ENCODE data around the gene ABI3BP.
"Not testable (repeated sequence)": the region's sequence is repeated elsewhere in the genome, so short reads cannot be mapped to it uniquely, and the experiment has no call there.

The ABI3BP gene, protein sequence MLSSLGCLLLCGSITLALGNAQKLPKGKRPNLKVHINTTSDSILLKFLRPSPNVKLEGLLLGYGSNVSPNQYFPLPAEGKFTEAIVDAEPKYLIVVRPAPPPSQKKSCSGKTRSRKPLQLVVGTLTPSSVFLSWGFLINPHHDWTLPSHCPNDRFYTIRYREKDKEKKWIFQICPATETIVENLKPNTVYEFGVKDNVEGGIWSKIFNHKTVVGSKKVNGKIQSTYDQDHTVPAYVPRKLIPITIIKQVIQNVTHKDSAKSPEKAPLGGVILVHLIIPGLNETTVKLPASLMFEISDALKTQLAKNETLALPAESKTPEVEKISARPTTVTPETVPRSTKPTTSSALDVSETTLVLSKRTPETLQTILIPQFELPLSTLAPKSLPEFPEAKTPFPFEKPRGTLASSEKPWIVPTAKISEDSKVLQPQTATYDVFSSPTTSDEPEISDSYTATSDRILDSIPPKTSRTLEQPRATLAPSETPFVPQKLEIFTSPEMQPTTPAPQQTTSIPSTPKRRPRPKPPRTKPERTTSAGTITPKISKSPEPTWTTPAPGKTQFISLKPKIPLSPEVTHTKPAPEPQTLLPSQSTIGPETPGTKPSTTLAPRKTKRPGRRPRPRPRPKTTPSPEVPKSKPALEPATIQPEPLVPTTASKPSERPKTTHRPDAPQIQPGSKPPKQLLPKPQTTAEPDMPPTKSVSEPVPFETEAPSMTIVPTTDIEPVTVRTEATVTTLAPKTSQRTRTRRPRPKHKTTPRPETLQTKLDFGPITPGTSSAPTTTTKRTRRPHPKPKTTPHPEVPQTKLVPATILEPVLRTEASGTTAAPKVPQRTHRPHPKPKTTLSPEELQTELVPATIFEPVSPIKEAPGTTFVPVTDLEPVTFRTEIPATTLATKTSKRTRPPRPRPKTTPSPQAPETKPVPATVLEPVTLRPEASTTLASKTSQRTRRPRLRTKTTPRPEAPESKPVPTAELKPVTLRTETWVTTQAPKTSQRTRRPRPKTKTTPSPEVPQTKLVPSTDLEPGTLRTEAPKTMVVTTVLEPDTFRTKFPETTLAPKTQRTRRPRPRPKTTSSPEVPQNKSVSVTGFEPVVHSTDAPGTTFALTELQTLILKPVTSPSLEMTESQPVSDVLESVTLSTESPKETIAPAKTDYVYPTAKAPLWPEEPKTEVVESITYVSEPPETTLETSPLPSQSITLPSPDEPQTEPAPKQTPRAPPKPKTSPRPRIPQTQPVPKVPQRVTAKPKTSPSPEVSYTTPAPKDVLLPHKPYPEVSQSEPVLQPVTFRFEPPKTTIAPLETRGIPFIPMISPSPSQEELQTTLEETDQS (N-terminal part only)

DNA sequence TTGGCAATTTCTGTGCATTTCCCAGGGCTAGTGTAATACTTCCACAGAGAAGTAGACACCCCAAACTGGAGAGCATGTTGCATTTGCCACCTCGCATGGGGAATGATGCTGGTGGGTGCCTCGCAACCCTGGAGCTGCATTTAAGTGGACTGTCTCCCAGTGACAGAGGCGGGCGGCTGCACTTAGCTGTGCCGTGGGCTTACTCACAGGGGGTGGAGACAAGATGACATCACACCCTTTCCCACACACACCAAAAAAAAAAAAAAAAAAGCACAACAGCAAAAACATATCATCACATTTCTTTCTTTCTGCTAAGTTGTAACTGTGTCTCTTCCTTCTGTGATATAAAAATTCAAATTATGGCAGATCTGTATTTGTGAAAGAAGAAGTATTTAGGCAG, at the start of gene ABI3BP:
ABI3BP (minus strand) TSS at position 113 of the 400 bp plus-strand sequence; CDS start at position 76, 37 bp downstream.
- DNase-seq = no peak

DNA sequence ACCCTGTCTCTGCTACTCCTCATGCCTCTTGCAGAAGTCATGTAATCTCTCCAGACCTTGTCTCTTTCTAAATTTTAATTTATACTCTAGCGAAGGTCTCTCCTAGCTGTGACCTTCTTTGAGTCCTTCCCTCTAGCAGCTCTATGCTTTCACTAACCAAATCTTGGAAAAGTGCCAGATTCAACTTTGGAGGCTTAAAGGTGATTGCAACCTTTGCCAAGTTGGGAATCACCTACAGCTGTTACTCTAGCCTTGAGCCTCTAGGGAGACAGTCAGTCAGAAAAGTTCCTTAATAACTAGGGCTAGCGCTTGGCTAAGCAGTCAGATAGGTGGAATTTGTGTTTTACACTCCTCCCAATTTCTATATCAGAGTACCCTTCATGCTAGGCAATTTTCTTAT, 46.1 kb upstream of the ABI3BP start:
- DNase-seq = no peak

DNA sequence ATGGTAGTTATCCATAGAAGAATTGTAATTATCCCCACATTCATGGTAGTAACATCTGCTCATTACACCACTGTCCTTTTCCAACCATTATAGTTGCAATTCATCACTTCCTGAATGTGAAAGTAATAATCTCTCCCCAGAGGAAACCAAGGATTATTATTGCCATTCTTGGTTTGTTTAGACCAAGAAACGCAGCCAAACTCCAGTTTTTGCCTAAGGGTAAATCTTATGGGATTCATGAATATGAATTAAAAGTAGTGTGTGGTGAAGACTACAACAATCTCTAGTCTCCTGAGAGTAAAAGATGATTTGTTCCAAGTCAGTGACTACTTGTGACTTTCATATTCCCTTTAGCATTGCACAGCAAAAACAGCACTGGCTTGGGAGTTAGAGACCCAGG, 45.7 kb upstream of the ABI3BP start:
- no peak for DNase-seq

DNA sequence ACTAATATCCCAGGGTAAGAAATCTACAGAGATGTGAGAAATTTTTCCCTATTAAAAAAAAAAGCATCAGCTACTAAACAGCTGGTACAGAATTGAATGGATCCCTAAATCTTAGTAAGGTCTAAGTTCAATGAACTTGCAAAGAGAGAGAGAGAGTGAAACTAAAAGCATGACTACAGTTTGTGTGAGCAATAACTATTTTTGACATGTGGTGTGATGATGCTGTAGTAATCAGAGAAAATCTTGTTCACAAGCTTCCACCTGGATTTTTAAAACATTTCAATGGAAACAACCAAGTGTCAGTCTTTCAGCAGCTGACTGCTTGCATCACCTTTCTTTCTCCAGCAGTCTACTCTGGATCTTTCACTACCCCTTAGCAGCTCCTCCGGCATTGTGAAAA, 45.2 kb upstream of the ABI3BP start:
- no peak for DNase-seq

DNA sequence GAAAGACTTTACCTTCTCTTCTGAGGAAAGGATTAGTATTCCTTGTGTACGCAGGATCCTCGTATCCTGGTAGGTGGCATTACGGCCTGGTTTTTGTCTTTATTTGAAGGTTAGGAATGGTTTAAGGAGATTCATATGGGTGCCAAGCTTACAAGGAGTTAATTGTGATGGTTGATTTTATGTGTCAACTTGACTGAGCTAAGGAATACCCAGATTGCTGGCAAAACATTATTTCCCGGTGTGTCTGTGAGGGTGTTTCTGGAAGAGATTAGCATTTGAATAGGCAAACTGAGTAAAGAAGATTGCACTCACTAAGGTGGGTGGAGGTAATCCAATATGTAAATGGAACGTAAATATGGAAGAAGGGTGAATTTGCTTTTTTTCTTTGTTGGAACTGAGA, 44.4 kb upstream of the ABI3BP start:
- no peak for DNase-seq

DNA sequence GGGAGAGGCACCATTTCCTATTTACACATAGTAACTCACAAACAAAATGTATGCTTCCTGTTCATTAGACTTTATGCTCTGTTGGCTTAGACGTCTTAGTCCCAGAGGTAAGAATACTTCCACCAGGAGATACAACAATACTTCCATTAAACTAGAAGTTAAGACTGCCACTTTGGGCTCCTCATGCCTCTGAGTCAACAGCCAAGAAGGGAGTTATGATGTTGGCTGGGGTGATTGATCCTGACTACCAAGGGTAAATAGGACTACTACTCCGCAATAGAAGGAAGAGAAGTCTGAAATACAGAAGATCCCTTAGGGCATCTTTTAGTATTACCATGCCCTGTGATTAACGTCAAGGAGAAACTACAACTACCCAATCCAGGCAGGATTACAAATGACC, 43.5 kb upstream of the ABI3BP start:
- no peak for DNase-seq

DNA sequence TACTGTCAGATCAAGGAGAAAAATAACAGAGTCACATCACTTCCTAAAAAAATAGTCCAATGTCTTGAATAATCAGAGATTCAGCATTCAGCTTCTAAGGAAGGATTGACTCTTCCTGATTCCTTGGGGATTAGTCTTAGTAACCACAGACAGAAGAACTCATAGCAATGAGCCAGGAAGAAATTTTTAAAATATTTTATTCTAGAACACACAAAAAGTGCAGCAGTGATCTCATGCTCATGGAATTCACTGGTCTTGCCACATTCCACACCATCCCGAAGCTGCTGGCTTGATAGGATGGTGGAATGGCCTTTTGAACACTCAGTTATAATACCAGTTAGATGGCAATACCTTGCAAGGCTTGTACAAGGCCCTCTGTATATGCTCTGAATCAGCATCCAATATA, 43.0 kb upstream of the ABI3BP start:
- DNase-seq = no peak

DNA sequence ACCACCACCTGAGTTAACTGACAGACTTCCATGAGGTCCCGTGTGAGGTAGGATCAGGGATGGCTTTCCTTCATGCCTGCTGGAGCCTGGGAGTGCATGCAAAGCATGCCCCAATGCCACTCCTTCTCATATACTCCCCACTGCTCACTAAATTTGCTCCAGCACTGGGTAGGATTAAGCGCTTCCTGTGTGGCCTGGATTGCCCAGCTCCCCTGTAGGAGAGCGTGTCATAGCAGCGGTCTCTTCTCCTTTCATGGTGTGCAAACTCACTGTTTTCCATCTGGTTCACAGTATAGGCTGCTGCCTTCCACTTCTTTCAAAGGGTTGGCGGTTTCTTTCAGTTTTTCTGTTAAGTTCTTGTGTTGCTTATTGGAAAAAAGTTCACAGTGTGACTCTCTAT, 34.1 kb upstream of the ABI3BP start:
- no peak for DNase-seq

DNA sequence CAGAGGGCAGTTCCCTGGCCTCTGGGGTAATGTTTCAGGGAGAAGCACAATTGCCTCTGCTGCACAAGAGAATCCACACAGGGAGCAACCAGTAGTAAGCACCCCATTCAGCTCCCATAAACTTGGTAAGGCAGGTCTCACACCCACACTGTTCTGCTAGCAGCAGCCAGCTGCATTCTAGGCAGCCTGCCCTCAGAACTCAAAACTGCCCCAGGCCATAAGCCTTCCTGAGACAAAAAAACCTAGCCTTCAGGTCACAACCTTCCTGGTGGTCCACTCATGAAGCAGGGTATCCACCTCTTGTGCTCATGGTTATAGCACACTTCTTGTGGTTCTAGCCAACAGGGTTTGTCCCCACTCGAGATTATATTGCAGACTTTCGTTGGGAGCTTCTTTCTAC, 33.7 kb upstream of the ABI3BP start:
- DNase-seq = no peak

DNA sequence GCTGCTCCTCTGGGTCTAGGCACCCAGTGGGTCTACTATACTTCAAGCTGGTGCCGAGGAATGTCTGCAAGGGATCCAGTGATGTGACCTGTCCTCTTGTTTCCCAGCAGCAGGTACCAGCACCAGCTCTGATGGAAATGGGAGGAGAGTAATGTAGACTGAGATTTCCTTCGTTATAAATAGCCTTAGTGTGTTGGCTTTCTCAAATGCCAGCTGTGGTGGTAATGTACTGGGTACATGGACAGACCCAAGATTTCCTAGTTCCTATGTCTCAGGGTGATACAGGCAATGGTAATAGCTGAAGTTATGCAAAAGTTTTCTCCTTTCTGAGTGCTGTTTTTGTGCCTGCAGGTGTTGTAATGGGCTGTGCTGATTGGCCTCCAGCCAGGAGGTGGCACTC, 33.0 kb upstream of the ABI3BP start:
- no peak for DNase-seq

DNA sequence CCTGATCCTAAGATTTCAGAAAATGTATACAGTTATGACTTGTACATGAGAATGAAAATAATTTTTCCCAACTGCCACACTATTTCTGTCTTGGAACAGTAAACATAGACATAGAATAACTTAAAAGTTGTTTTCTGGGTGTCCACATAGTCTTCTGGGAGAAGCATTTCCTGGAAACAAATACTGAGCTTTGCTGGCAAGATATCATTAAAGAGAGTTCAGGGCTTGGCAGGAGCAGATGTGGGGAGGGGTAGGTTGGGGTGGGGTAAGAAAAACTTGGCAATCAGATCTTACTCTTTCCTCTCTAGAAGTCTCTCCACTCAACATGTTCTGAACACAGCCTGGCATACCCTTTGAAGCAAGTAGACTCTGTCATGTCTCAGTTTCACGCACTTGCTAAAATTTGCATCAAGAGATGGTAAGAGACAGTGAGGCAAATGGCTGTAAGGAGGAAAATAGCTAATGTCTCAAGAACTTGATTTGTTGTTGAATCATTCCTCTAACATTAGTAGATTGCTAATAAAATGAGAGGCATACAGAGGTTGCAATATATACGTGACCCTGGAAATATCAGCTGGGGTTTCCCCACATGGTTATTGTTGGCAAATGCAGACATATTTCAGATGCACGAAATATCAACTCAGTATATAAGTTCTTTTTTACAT, 27.3 kb upstream of the ABI3BP start:
- DNase-seq = no peak

DNA sequence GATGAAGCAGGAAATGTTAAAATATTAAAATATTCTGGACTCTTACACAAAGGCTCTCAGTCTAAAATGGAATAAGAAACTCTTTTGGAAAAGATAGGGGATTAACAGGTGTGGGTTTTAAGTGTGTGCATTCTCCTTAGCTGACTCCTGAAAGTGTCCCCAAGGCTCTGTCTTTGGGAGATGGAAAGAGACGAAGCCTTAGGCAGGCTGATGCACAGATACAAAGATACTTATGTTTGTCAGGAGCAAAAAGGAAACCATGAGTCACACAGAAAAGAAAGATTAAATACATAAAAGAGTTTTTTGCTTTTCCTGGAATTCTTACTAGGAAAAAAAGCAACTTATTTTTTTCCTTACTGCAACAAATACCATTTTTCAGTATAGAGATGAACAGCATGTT, 23.8 kb upstream of the ABI3BP start:
- DNase-seq = no peak

DNA sequence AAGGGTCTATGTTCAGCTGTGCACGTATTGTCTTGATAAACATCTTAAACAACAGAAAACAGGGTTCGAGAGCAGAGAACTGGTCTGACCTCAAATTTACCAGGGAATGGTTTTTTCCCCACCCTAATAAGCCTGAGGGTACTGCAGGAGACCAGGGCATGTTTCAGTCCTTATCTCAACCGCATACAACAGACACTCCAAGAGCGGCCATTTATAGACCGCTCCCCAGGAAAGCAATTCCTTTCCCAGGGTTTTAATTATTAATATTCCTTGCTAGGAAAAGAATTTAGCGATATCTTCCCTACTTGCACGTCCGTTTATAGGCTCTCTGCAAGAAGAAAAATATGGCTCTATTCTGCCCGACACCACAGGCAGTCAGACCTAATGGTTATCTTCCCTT, 19.1 kb upstream of the ABI3BP start:
- not testable (repeated sequence) for DNase-seq

DNA sequence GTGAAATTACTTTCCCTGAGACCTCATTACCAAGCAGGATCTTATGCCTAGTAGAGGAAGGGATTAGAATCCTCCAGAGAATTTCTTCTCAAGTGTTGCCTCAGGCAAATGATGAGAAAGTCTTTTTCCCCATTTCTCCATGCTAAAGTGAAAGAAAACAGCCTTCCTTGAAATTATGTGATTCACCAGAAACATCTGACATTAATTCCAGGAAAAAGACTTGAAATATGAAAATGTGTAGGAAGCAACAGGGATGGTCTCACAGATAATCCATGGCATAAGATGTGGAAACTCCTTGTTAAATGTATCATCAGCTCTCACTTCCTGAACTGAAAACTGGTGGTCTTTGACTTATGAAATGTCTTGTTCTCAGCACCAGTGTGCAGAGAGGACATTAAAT, 17.9 kb upstream of the ABI3BP start:
- no peak for DNase-seq

DNA sequence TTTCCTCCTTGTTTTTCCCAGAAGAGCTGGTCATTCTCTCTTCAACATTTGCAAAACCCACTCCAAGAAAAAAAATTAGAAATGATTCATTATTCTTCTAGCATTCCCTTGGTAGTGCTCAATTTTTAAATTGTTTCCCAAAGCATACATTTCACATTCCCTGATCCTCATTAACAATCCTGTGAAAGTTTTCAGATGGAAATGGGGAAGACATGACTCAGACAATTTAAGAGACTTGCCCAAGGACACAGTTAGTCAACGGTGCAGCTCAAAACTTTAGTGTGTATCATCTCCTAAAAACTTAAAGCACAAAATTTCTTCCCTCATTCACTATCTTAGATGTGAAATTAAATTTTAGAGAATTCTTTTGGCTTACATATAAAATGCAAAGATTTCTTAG, 17.1 kb upstream of the ABI3BP start:
- DNase-seq = no peak

DNA sequence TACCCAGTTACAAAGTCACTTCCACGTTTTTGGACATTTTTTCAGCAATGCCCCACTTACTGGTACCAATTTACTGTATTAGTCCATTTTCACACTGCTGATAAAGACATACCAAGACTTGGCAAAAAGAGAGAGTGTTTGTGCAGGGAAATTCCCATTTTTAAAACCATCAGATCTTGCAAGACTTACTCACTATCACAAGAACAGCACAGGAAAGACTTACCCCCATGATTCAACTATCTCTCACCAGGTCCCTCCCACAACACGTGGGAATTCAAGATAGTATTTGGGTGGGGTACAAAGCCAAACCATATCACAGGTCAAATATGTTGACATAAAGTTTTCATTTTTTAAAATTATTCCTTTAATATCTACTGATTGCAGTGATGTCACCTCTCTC, 16.2 kb upstream of the ABI3BP start:
- DNase-seq = no peak

DNA sequence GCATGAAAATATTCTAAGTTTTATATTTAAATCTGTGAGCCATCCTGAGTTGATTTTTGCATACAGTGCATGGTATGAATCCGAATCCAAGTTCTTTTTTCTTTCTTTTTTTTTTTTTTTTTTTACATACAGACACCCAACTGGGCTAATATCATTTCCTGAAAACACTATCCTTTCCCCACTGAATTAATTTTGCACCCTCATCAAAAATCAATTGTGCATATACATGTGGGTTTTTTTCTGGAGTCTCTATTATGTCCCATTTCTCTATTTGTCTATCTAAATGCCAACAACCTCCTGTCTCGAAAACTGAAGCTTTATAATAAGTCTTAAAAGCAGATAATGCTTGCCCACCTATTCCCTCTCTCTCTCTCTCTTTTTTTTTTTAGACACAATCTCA, 5.9 kb upstream of the ABI3BP start:
- no peak for DNase-seq

DNA sequence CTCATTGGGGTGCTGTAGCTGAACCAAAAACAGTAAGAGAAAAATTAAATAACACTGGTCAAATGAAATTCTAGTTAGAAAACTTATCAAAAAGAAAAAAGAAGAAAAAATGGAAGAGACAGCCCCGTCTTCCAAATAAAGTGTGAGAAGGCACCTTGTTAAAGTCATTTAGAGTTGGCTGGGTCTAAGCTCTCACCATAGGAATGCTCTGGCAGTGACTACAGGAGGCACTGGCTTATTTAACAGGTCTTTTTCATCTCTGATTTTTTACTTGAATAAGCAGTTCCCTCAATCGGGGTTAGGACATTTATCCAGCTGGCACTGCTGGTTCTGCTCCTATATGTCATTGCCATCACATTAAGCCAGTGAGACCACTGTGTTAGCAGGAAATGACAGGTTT, 1.6 kb upstream of the ABI3BP start:
- no peak for DNase-seq

DNA sequence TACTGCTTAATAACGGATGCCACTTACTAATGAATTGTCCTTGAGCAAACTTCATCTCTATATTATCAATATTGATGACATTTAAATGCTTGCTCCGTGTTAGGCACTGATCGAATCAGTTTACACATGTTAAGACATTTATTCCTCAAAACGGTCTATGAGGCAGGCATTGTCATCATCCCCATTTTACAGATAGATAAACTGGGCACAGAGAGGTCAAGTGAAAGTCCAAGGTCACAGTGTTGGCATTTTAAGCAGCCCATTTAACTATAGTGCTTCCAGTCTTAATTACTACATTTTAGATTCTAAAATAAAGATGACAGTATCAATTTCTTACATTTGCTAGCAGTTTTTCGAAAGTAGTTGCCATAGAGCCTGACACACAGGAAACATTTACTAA, 966 bp upstream of the ABI3BP start:
- no peak for DNase-seq

DNA sequence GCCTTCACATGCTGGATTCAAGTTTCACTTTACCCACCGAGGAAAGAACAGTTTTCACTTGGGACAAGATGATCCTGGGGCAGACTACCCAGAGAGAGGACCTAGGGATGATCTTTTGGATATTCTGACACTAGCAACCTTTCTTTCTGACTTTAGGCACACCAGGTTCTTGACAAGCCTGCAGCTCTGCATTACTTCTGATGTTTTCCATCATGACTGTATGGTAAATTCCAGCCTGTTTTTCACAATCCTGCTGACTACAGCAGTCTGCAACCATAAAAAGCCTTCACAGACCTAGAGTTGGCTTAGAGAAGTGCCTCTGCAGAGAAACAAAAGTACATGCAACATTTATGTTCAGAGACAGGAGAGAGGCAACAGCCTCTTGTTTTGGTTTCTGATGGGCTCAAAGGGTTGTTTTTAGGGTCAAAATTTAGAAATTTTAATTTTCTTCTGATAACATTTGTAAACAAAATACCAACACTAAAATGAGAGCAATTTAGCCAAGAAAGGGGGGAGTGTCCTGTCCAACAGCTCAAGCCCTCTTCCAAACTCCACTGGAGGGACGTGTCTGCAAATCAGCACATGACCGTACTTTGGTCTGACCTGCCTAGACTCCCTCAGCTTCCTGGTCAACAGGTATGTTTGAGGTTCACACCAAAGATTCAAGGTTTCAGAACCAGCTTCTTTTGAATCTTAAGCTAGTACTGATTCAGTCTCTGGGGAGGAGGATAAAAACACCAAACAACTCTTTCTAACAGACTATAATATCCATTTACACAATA, 799 bp downstream of the ABI3BP start:
- DNase-seq = no peak

DNA sequence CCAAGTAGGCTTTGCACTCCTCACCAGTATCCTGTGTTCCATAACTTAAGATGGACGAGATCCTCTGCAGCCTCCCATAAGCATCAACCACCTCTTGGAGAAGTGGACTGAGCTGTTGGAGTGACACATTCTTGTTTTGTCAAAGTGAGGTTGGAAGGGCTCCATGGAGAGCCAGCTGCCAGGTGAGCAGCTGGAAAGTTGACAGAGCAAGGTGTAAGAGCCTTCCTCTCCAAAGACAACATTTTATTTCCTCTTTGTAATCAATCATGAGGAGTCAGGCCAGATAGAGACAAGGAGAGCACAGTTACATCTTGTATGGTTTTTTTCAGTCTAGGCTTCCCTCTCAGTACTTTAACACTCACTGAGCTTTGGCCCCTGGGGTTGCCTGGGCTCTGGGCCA, 5.1 kb downstream of the ABI3BP start:
- no peak for DNase-seq

DNA sequence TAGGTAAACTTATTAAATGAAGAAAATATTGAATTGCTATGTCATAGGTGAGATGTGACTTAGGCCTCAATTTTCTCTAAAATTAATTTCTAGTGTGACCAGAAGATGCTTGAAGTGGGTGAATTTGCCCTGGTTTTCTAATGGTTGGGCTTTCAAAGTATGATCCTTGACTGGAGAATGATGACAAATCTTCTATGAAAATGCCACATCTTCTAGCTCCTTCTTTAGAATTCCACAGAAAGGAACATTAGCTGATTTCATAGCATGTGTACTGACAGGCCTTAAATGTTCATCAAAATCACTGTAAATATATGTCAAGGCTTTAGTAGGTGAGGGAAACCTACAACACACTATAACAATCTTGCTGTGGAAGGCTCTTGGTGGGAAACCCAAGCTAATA, 8.9 kb downstream of the ABI3BP start:
- DNase-seq = no peak

Data from CD4-positive, alpha-beta T cell treated with Interleukin-4 for 4 hours (primary cell).